NCI-H524 treated with DMSO at 0.1 percent for 48 hours (cell line): ENCODE data around the gene TPI1.
"Not testable (repeated sequence)": the region's sequence is repeated elsewhere in the genome, so short reads cannot be mapped to it uniquely, and the experiment has no call there.

Experiments used
- DNase-seq: peaks from one replicate; lab custom pipeline; 2025; lab: John Stamatoyannopoulos, UW

Gene TPI1

GRCh38 chr12:6894321-6894720 lies 27.0 kb downstream of the TPI1 start:
- DNase-seq: no peak

GRCh38 chr12:6896846-6897435 lies 29.6 kb downstream of the TPI1 start:
- DNase-seq: no peak

- no peak for DNase-seq
These were observed 32.1 kb downstream of the TPI1 start for GRCh38 chr12:6899427-6899826.

GRCh38 chr12:6899837-6900519 lies 32.6 kb downstream of the TPI1 start:
- DNase-seq: no peak

DNA sequence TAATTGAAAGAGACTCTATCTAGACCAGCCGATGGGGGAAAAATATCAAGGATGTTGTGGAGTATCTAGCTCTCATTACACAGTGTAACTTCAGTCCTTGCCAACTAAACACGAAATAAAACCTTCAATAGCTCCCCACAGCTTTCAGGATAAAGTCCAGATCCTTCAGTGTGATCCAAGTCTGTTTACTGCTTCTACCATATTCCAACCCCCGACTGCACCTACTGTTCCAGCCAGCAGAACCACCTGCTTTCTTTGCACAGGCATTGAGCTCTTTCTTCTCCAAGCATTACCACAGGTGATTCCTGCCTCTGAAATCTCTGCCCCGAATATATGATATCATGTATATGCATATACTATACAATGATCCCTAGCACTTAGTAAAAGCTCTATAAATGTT lies 35.1 kb downstream of the TPI1 start:
- DNase-seq: no peak

- no peak for DNase-seq
These were observed 36.4 kb downstream of the TPI1 start for GRCh38 chr12:6903722-6904121.

GRCh38 chr12:6904280-6905276 lies 37.2 kb downstream of the TPI1 start, which contains the start of gene LRRC23:
LRRC23 (plus strand) TSS chr12:6904822; CDS start chr12:6905634, 812 bp downstream.
- DNase-seq: peak; percentile 83

- no peak for DNase-seq
These were observed 38.2 kb downstream of the TPI1 start for GRCh38 chr12:6905414-6906040.

DNA sequence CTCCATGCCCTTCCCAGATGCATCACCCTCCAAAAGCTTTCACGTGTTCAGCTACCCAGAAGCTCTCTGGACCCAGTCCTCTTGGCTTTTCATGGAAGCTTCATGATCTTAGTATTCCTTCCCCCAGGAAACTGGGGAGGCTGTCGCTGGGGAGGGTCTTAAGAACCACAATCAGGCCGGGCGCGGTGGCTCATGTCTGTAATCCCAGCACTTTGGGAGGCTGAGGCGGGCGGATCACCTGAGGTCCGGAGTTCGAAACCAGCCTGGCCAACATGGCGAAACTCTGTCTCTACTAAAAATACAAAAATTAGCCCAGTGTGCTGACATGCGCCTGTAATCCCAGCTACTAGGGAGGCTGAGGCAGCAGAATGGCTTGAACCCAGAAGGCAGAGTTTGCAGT lies 40.8 kb downstream of the TPI1 start:
- not testable (repeated sequence) for DNase-seq

DNA sequence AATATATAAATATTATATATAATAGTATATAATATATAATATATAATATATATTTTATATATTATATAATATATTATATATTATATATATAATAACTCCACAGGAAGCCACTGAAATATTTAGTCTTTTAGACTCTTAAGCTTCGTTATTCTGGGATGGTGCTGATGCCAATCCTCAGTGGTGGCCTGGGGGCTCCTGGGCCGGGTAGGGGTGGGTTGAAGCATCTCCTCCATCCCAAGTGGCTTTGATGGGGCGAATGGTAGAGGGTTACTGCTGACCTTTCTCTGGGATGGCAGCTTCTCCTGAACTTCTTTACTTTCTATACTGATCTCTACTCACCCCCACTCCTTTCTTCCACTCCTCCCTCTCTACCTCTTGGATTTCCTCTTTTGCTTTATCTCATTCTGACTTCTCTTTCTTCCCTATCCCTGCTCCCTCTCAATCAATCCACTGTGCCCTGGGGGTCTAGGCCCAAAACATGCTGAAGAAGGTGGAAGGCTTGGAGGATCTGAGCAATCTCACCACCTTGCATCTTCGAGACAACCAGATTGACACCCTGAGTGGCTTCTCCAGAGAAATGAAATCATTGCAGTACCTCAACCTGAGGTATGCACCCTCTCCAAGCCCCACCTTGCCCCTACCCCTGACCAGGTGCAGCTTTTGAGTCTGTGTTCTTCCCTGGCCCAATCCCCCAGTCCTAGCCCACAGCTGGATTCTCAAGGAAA lies 42.3 kb downstream of the TPI1 start:
- no peak for DNase-seq

DNA sequence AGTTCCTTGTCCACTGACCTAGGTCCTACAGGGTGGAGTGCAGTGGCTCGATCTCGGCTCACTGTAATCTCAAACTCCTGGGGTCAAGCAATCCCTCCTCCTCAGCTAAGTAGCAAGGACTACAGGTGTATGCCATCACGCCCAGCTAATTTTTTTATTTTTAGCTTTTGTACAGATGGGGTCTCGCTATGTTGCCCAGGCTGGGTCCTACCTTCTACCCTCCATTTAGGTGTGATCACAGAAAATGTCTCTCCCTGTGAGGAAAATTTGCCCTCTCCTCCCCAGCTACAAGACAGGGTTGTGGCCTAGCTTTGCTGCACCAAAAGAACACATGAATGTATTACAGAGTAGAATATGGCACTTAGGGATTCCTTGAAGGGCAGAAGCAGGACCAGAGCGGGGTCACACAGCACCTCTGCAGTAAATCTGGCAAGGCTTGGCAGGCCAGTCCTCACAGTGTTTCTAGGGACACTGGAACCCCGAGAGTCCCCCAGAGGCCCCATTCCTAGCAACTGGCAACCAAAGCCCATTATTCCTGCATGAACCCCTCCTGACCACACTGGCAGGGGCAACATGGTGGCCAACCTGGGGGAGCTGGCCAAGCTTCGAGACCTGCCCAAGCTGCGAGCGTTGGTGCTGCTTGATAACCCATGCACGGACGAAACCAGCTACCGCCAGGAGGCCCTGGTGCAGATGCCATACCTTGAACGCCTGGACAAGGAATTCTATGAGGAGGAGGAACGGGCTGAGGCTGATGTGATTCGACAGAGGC lies 45.0 kb downstream of the TPI1 start:
- DNase-seq: no peak

DNA sequence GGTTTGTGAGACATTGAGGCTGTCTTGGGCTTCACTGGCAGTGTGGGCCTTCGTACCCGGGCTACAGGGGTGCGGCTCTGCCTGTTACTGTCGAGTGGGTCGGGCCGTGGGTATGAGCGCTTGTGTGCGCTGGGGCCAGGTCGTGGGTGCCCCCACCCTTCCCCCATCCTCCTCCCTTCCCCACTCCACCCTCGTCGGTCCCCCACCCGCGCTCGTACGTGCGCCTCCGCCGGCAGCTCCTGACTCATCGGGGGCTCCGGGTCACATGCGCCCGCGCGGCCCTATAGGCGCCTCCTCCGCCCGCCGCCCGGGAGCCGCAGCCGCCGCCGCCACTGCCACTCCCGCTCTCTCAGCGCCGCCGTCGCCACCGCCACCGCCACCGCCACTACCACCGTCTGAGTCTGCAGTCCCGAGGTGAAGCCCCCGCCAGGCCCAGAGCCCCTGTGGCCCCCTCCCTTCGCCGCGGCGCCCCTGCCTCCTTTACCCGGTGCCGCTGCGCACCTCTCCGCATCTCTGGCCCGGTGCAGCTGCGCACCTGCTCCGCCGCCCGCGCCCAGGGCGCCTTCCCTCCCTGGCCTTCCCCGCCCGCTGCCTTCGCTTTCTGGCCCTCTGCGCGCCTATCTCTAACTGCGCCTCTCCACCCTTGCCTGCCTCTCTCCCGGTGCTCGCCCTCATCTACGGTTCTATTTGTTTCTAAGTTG lies 47.1 kb downstream of the TPI1 start, which contains the start of gene ENO2:
Gene ENO2, plus strand, starts transcription at position 335 of the 701 bp plus-strand sequence. CDS start 1,253 bp downstream, outside the sequence.
- DNase-seq: no peak

DNA sequence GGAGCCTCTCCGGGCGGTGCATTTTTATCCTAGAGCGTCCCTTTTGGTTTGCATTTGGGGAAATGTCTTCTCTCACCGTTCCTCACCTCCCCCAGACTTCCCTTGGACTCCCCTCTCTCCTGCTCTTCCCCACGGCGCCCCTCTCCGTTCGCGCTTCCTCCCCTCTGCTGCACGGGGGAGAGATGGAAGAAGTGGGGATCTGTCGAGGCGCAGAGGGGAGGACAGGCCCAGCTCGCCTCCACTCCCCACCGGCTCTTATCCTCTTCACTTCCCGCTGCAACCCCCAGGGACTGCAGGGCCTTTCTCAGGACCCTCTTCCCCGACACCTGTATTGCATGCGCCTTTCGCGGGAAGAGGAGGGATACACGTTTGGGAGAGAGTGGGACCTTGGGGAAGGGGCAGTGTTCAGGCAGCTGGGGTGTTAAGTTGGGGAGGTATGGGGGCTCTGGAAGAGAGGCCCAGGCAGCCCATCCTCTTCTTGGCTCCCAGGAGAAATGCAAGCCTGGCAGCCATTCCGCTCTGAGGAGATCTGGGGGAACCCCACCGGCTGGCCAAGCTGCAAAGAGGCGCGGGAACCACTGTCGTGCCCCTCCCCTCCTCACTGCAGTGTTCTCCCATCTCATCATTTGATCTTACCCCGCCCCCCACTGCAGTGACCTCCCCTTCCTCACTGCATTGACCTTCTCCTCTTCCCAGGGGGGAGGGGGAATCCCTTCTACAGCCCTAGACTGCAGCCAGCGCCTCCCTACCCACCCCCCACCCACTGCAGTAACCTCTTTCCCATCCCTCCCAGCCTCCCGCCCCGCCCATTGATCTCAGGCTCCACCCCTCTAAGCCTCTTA lies 47.8 kb downstream of the TPI1 start:
- DNase-seq: no peak

GRCh38 chr12:6915789-6916285 lies 48.5 kb downstream of the TPI1 start:
- DNase-seq: no peak

DNA sequence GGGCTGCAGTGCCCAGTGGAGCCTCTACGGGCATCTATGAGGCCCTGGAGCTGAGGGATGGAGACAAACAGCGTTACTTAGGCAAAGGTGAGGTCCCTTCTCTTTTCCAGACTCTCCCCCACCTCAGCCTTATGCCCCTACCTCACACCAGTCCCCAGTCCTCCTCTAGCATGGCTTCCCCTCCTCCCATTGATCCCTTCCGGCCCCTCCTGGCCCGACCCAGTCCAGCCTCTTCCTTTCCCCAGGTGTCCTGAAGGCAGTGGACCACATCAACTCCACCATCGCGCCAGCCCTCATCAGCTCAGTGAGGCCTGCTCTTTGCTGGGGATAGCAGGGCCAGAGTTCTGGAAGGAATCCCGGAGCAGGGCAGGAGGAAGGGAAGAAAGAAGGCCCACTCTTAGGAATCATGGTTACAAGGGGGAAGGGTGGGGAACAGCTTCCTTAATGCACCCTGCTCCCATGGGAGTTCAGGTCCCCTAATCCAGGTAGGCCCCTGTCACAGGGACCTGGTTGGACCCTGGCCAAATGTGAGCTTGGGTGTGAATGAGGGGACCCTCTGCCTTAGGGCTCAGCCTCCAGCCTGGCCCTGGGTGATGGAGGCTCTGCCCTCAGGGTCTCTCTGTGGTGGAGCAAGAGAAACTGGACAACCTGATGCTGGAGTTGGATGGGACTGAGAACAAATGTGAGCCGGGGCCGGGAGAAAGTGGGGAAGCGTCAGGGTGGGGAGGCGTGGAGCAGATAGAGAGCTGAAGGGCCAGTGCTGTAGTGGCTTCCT lies 49.3 kb downstream of the TPI1 start:
- no peak for DNase-seq

GRCh38 chr12:6917491-6918231 lies 50.3 kb downstream of the TPI1 start:
- DNase-seq: no peak

DNA sequence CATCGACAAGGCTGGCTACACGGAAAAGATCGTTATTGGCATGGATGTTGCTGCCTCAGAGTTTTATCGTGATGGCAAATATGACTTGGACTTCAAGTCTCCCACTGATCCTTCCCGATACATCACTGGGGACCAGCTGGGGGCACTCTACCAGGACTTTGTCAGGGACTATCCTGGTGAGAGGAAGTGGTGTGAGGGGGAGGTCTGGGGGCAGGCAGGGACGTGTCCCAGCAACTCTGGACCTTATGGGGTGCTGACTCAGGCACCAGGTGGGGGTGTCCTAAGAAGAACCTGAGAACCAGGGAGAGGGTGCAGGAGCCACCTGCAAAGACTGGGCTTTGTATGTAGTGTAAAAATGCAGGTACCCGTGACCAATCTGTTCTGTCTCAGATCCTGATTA lies 52.3 kb downstream of the TPI1 start:
- DNase-seq: no peak
